GM12873 (cell line): ENCODE results near the gene NPBWR2.

Source experiments
- CTCF ChIP-seq: IDR thresholded peaks from 2 replicates; pipeline ENCODE4 v1.5.1; 2012; ENCODE audit warnings: low read depth, mild to moderate bottlenecking, moderate library complexity, low read length, control low read depth; ENCODE audit not compliant: insufficient read depth; ENCODE audit errors: missing control alignments

NPBWR2 gene

GRCh38 chr20:64100946-64101688 lies 6.2 kb downstream of the NPBWR2 start:
- TF ChIP-seq CTCF: no peak

GRCh38 chr20:64100566-64100888 lies 6.8 kb downstream of the NPBWR2 start:
- TF ChIP-seq CTCF: no peak

- TF ChIP-seq CTCF: no peak
These were observed 7.3 kb downstream of the NPBWR2 start for GRCh38 chr20:64099880-64100565.

GRCh38 chr20:64099086-64099786 lies 8.1 kb downstream of the NPBWR2 start:
- no peak for TF ChIP-seq CTCF

GRCh38 chr20:64098471-64099013 lies 8.8 kb downstream of the NPBWR2 start:
- no peak for TF ChIP-seq CTCF

GRCh38 chr20:64096535-64096934 lies 10.8 kb downstream of the NPBWR2 start:
- TF ChIP-seq CTCF: no peak

GRCh38 chr20:64095927-64096326 lies 11.4 kb downstream of the NPBWR2 start:
- TF ChIP-seq CTCF: no peak
